ENCODE data around the gene CCDC74B.
"Not testable (repeated sequence)": the region's sequence is repeated elsewhere in the genome, so short reads cannot be mapped to it uniquely, and the experiment has no call there.

CCDC74B gene

DNA sequence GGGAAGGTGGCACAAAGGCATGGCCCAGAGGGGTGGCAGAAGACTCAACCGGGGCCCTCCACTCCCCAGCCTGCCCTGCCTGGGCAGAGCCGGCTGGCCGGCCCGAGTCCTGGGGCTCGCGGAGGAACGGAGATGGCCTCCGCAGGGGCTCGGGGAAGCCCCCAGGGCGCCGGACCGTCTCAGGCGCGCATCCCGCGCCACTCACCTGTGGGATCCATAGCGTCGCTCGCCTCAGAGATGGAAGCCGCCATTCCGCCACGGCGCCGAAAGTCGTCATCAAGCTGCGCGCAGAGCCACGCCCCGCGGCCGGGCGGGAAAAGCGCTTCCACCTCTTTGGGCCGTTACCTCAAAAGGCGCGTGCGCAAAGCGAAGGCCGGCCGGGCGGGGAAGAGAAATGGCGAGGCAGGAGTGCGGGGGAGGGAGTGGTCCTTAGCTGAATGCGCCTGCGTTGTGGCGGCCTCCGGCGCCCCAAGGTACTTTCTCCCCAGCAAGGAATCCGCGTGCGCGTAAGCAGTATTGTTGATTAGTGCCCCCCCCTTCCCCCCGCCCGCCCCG lies 36.5 kb upstream of the CCDC74B start, which contains the start of gene SMPD4 (continued):
- TF ChIP-seq YY2 (tag by site-specific recombination; IDR thresholded peaks at IDR 0.05) = peak; percentile 88
- TF ChIP-seq ZNF148 (tag by site-specific recombination; IDR thresholded peaks at IDR 0.05; ENCODE audit: borderline replicate concordance) = no peak
- TF ChIP-seq ZNF426 (tag by site-specific recombination; IDR thresholded peaks at IDR 0.05) = no peak
- no peak for TF ChIP-seq GLIS1 (tag by site-specific recombination; IDR thresholded peaks at IDR 0.05)
- TF ChIP-seq ZBTB20 (tag by site-specific recombination; IDR thresholded peaks at IDR 0.05) = no peak
- 0 out of 2 replicates have a peak, but pooled peaks have one; percentile 51 for TF ChIP-seq KLF16 (tag by site-specific recombination; IDR thresholded peaks at IDR 0.05)
- no peak for TF ChIP-seq ZNF24 (tag by site-specific recombination; IDR thresholded peaks at IDR 0.05)
- peak; percentile 44 for TF ChIP-seq ZNF341 (tag by site-specific recombination; IDR thresholded peaks at IDR 0.05; ENCODE audit: low read depth)
- TF ChIP-seq, protein P1, sequence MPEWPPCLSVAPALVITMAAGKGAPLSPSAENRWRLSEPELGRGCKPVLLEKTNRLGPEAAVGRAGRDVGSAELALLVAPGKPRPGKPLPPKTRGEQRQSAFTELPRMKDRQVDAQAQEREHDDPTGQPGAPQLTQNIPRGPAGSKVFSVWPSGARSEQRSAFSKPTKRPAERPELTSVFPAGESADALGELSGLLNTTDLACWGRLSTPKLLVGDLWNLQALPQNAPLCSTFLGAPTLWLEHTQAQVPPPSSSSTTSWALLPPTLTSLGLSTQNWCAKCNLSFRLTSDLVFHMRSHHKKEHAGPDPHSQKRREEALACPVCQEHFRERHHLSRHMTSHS (tag by site-specific recombination; IDR thresholded peaks at IDR 0.05) = no peak
- TF ChIP-seq PRDM10 (tag by site-specific recombination; IDR thresholded peaks at IDR 0.05) = 0 out of 2 replicates have a peak, but pooled peaks have one; percentile 26

GRCh38 chr2:130180404-130181324 lies 35.8 kb upstream of the CCDC74B start:
- ChIA-PET CTCF (interaction anchor here (0.6 to 5.4 kb wide), 4 partner anchors 9 to 192 kb away, joined by 4 to 41 read pairs (median 4); no protein-coding TSS in a partner anchor), POLR2A (interaction anchor here (0.7 to 1.4 kb wide), 4 partner anchors 75 to 161 kb away, joined by 3 to 9 read pairs (median 8); partner anchors contain the start of gene IMP4)
- not testable (repeated sequence) for H3K9me3 ChIP-seq (ENCODE audit: control insufficient read depth, insufficient read depth, low read depth, low read length); H3K4me1 ChIP-seq (ENCODE audit: control insufficient read depth, insufficient read depth, low read length)
- Histone ChIP-seq H3K4me3 (ENCODE audit: low read depth, low read length) (peak overlapping the region; percentile 93), H3K36me3 (ENCODE audit: control insufficient read depth in 2 of 2, insufficient read depth in 1 of 2, low read length in 2 of 2) (peaks cover 6 to 47% of the 10 kb centered on the region in 2 experiments; a peak in 2 of 3 replicates), H3K27ac (ENCODE audit: extremely low read depth, low read depth, low read length) (peak overlapping the region; percentile 79)

- H3K27ac ChIP-seq (ENCODE audit: extremely low read depth, low read depth, low read length); H3K4me1 ChIP-seq (ENCODE audit: control insufficient read depth, insufficient read depth, low read length); CTCF ChIA-PET; POLR2A ChIA-PET; H3K4me3 ChIP-seq (ENCODE audit: low read depth, low read length); H3K9me3 ChIP-seq (ENCODE audit: control insufficient read depth, insufficient read depth, low read depth, low read length): not testable (repeated sequence)
- H3K36me3 ChIP-seq (ENCODE audit: control insufficient read depth in 2 of 2, insufficient read depth in 1 of 2, low read length in 2 of 2) = peaks cover 19 to 84% of the 10 kb centered on the region in 2 experiments; a peak in 2 of 3 replicates
Observed at GRCh38 chr2:130174866-130175265, 30.0 kb upstream of the CCDC74B start.

Data from HEK293 (cell line).